IMR-90 (cell line): ENCODE results near the gene SLC25A51. TPM values are rescaled to one million over a fixed set of nuclear protein-coding genes. Genes with fewer than 3 reads are reported as not detected.

Experiments used
- ATAC-seq: fragments of 200-7000 bp; cut with Tn5 transposase; 2 replicates; pipeline ENCODE4 v1.9.1; 2020; ENCODE audit warnings: low read depth, mild to moderate bottlenecking, moderate library complexity
- BruUV-seq: library from RNA; stranded (reverse); fragments of 400-500 nt; replicated peaks from 2 replicates; lab custom pipeline; 2021; lab: Mats Ljungman, UMichigan
- CTCF ChIA-PET: fragments of 300-600 bp; formaldehyde crosslinking; extraction: SDS; loops from one replicate; lab custom pipeline; 2021; ENCODE audit warnings: antibody characterized with exemption; lab: Yijun Ruan, JAX
- POLR2A ChIA-PET: fragments of 300-600 bp; sonication (Branson Sonifier 250); formaldehyde crosslinking; loops from one replicate; lab custom pipeline; 2022; ENCODE audit warnings: antibody characterized with exemption; ENCODE audit not compliant: unreplicated experiment; lab: Charles Lee
- DNase-seq: peaks from one replicate; pipeline ENCODE4 v3.0.0; 2013
- H2AFZ ChIP-seq: replicated peaks from 2 replicates; pipeline ENCODE3; 2013; ENCODE audit warnings: low read length, mild to moderate bottlenecking; ENCODE audit not compliant: poor library complexity
- H2AK5ac ChIP-seq: 2 replicates; pipeline ENCODE4 v1.6.1; 2013; ENCODE audit warnings: low read depth, low read length, inconsistent platforms
- H2AK9ac ChIP-seq: replicated peaks from 2 replicates; pipeline ENCODE3; 2013; ENCODE audit warnings: mild to moderate bottlenecking, low read depth, low read length, moderate library complexity; ENCODE audit not compliant: poor library complexity
- H2BK120ac ChIP-seq: 2 replicates; pipeline ENCODE4 v1.6.1; 2013; ENCODE audit warnings: low read depth, low read length, inconsistent platforms
- H2BK15ac ChIP-seq: 3 replicates; pipeline ENCODE4 v1.6.1; 2013; ENCODE audit warnings: low read depth, low read length, inconsistent platforms
- H2BK20ac ChIP-seq: 2 replicates; pipeline ENCODE4 v1.6.1; 2013; ENCODE audit warnings: low read depth, mild to moderate bottlenecking, inconsistent platforms, low read length, moderate library complexity
- H2BK5ac ChIP-seq: 2 replicates; pipeline ENCODE4 v1.6.1; 2013; ENCODE audit warnings: mild to moderate bottlenecking, low read depth, low read length, inconsistent platforms; ENCODE audit not compliant: poor library complexity, severe bottlenecking
- H3K14ac ChIP-seq: replicated peaks from 2 replicates; pipeline ENCODE4 v1.6.1; 2013; ENCODE audit warnings: low read depth, low read length, inconsistent platforms
- H3K18ac ChIP-seq: 2 replicates; pipeline ENCODE4 v1.6.1; 2013; ENCODE audit warnings: low read depth, low read length, control low read depth
- H3K23ac ChIP-seq: 2 replicates; pipeline ENCODE4 v1.6.1; 2013; ENCODE audit warnings: low read depth, low read length, inconsistent platforms
- H3K27ac ChIP-seq: 2 replicates; pipeline ENCODE4 v1.5.1; 2013; ENCODE audit warnings: mild to moderate bottlenecking, control low read depth, low read length; ENCODE audit not compliant: insufficient read depth
- H3K27me3 ChIP-seq: 2 replicates; pipeline ENCODE4 v1.6.1; 2013; ENCODE audit warnings: low read length; ENCODE audit not compliant: control insufficient read depth, insufficient read depth
- H3K36me3 ChIP-seq: 2 replicates; pipeline ENCODE4 v1.6.1; 2013; ENCODE audit warnings: low read length, mixed read lengths; ENCODE audit not compliant: control insufficient read depth, insufficient read depth
- H3K4ac ChIP-seq: 2 replicates; pipeline ENCODE4 v1.6.1; 2013; ENCODE audit warnings: low read depth, low read length, inconsistent platforms
- H3K4me1 ChIP-seq: 2 replicates; pipeline ENCODE4 v1.6.1; 2013; ENCODE audit warnings: low read length, mixed read lengths; ENCODE audit not compliant: control insufficient read depth, insufficient read depth
- H3K4me2 ChIP-seq: 2 replicates; pipeline ENCODE4 v1.6.1; 2013; ENCODE audit warnings: low read depth, mild to moderate bottlenecking, control low read depth, low read length, moderate library complexity
- H3K4me3 ChIP-seq: 2 replicates; pipeline ENCODE4 v1.5.1; 2013; ENCODE audit warnings: low read depth, mild to moderate bottlenecking, control low read depth, low read length, moderate library complexity; ENCODE audit not compliant: insufficient read depth
- H3K56ac ChIP-seq: 2 replicates; pipeline ENCODE4 v1.6.1; 2013; ENCODE audit warnings: low read length, inconsistent platforms; ENCODE audit not compliant: insufficient read depth; ENCODE audit errors: extremely low read depth
- H3K79me1 ChIP-seq, 2 experiments: 2 replicates each; pipeline ENCODE4 v1.6.1; 2013; ENCODE audit warnings: low read length in 2 of 2, inconsistent platforms in 1 of 2, low read depth in 1 of 2
- H3K9ac ChIP-seq: 2 replicates; pipeline ENCODE4 v1.6.1; 2013; ENCODE audit warnings: low read depth, low read length, control low read depth
- H3K9me1 ChIP-seq: 2 replicates; pipeline ENCODE4 v1.6.1; 2013; ENCODE audit warnings: low read length, inconsistent platforms; ENCODE audit not compliant: insufficient read depth
- H3K9me3 ChIP-seq: 2 replicates; pipeline ENCODE4 v1.6.1; 2013; ENCODE audit warnings: low read length; ENCODE audit not compliant: control insufficient read depth, insufficient read depth
- H4K20me1 ChIP-seq: 2 replicates; pipeline ENCODE4 v1.6.1; 2013; ENCODE audit warnings: low read length, inconsistent platforms; ENCODE audit not compliant: insufficient read depth
- H4K5ac ChIP-seq: 2 replicates; pipeline ENCODE4 v1.6.1; 2013; ENCODE audit warnings: mild to moderate bottlenecking, low read depth, low read length, control low read depth
- H4K8ac ChIP-seq, 2 experiments: 2 replicates each; pipeline ENCODE4 v1.6.1; 2013; ENCODE audit warnings: low read depth in 2 of 2, low read length in 2 of 2, control low read depth in 1 of 2, inconsistent platforms in 1 of 2
- H4K91ac ChIP-seq: 2 replicates; pipeline ENCODE4 v1.6.1; 2013; ENCODE audit warnings: low read depth, low read length, inconsistent platforms; ENCODE audit not compliant: insufficient read depth
- BHLHE40 ChIP-seq: fragments of 150-350 bp; IDR thresholded peaks from 2 replicates; pipeline ENCODE4 v1.6.1; 2016; ENCODE audit warnings: mild to moderate bottlenecking, low read depth, low read length
- CEBPB ChIP-seq: IDR thresholded peaks from 2 replicates; pipeline ENCODE4 v1.6.1; 2012; ENCODE audit warnings: low read depth, low read length, improper control_type of control experiment
- CHD1 ChIP-seq: IDR thresholded peaks from 2 replicates; pipeline ENCODE4 v1.6.1; 2012; ENCODE audit warnings: low read depth, low read length, improper control_type of control experiment
- FOS ChIP-seq: fragments of 150-350 bp; IDR thresholded peaks from 2 replicates; pipeline ENCODE4 v1.6.1; 2016; ENCODE audit warnings: low read depth, low read length
- MAFK ChIP-seq: IDR thresholded peaks from 2 replicates; pipeline ENCODE4 v1.6.1; 2012; ENCODE audit warnings: low read depth, low read length, improper control_type of control experiment
- NFE2L2 ChIP-seq: fragments of 150-350 bp; IDR thresholded peaks from 2 replicates; pipeline ENCODE4 v1.6.1; 2016; ENCODE audit warnings: low read depth, mild to moderate bottlenecking, low read length
- POLR2A ChIP-seq: IDR thresholded peaks from 2 replicates; pipeline ENCODE4 v1.6.1; 2012; ENCODE audit warnings: mild to moderate bottlenecking, low read depth, low read length
- RAD21 ChIP-seq: IDR thresholded peaks from 2 replicates; pipeline ENCODE4 v1.6.1; 2012; ENCODE audit warnings: low read length, improper control_type of control experiment
- RFX5 ChIP-seq: IDR thresholded peaks from 2 replicates; pipeline ENCODE4 v1.8.0; 2012; ENCODE audit warnings: low read depth, mild to moderate bottlenecking, low read length, moderate library complexity
- WGBS, 2 experiments: methylation state at CpG; one replicate each; pipeline versions ENCODE4 v1.1.5 to v1.1.7; 2013; ENCODE audit warnings: missing lambda C conversion rate in 2 of 2; ENCODE audit not compliant: insufficient read length in 1 of 2; ENCODE audit errors: extremely low coverage in 2 of 2; 5-methylcytosine and 5-hydroxymethylcytosine counted together
- dilution Hi-C: fragments of 300-500 bp; cut with HindIII; formaldehyde crosslinking; loops from one replicate; pipeline ENCODE4 v1.14.3; 2018; ENCODE audit warnings: low sequenced_read_pairs; ENCODE audit not compliant: unreplicated experiment
- in situ Hi-C: fragments of 300-500 bp; cut with MboI; formaldehyde crosslinking; loops from 3 replicates; pipeline ENCODE4 v1.14.3; 2019; ENCODE audit warnings: low sequenced_read_pairs, inconsistent platforms, mixed read lengths
- intact Hi-C: fragments of 100-400 bp; cut with micrococcal nuclease; formaldehyde crosslinking; loops from 2 replicates; pipeline ENCODE4 v1.10.0; 2022
- polyA plus RNA-seq, 3 experiments: library from polyadenylated mRNA; depleted of rRNA; stranded (reverse); fragments of >200 nt; gene quantifications; 2 replicates each; pipeline ENCODE4 v1.2.3, GENCODE V29; 2012; ENCODE audit warnings: low replicate concordance in 1 of 3
- total RNA-seq: library from RNA; depleted of rRNA; stranded (reverse); fragments of >200 nt; gene quantifications from 2 replicates; pipeline ENCODE4 v1.2.3, GENCODE V29; 2012
- TF ChIP-seq, protein P1 (sequence below): fragments of 150-350 bp; IDR thresholded peaks from 2 replicates; pipeline ENCODE4 v1.6.1; 2017; ENCODE audit warnings: mild to moderate bottlenecking, antibody characterized with exemption, low read length, low read depth
- TF ChIP-seq, protein P2 (sequence below): fragments of 150-350 bp; IDR thresholded peaks from 2 replicates; pipeline ENCODE4 v1.6.1; 2016; ENCODE audit warnings: low read depth, mild to moderate bottlenecking, low read length, moderate library complexity, borderline replicate concordance

The SLC25A51 gene
- total and polyA plus RNA-seq, 2 of the 4 experiments (the other 2 are of a cell fraction) = 14.1 to 81.6 TPM

DNA sequence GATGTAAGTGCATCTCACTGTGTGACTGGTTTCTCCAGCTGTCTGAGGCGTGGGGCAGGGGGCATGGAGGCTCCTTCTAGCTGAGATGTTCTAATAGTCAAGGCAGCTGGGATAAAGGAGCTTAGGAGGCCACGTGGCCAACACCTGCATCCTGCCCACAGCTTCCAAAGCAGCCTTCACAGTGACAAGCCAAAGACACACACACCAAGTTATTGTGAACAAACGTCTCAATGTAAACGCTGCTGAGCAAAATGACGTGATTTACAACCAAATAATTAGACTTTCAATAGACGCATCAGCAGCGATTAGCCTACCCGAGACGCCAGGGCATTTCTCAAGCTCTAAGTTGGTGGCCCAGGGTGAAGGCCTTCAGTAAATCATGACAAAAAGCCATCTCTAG lies 23.2 kb upstream of the SLC25A51 start:
- H3K14ac ChIP-seq = peak overlapping the region; percentile 46
- H3K4me2 ChIP-seq = no peak overlapping the region
- H2AK9ac ChIP-seq = no peak overlapping the region
- no peak overlapping the region for H4K5ac ChIP-seq
- intact Hi-C loops = no loop called here
- H2BK20ac ChIP-seq = no peak overlapping the region
- no peak overlapping the region for H2BK15ac ChIP-seq
- peaks cover 24% of the 10 kb centered on the region for H4K20me1 ChIP-seq
- no peak overlapping the region for H3K18ac ChIP-seq
- peaks cover 26% of the 10 kb centered on the region for H3K36me3 ChIP-seq
- H3K27ac ChIP-seq = no peak overlapping the region
- no peaks in the 10 kb centered on the region for H3K27me3 ChIP-seq
- no peak overlapping the region for H4K91ac ChIP-seq
- no peak overlapping the region for H2BK5ac ChIP-seq
- WGBS, 2 experiments = 65% methylated on average over 5 of the region's 9 CpGs; no CpG with 5 or more reads in 1 of the 2 experiments
- peaks cover 75 to 90% of the 10 kb centered on the region in 2 experiments for H3K79me1 ChIP-seq
- in situ Hi-C loops = loop anchor here (10.0 kb wide), 1 partner anchor 138 kb away; the partner anchor contains the start of gene SHB
- H4K8ac ChIP-seq = peak overlapping the region in 1 of 2 experiments; percentile 12; a peak in 2 of 4 replicates
- no peaks in the 10 kb centered on the region for H3K9me3 ChIP-seq
- POLR2A ChIA-PET = no interaction called here
- peaks cover 18% of the 10 kb centered on the region for H3K4me1 ChIP-seq
- peak overlapping the region; percentile 23; the same call in 1 of the 2 replicates for H3K23ac ChIP-seq
- H2AFZ ChIP-seq = no peak overlapping the region
- no peak overlapping the region for H3K56ac ChIP-seq
- H2AK5ac ChIP-seq = peak overlapping the region; percentile 56; the same call in 1 of the 2 replicates
- no peak overlapping the region for H2BK120ac ChIP-seq
- ATAC-seq = no peak
- no peak for DNase-seq
- TF ChIP-seq RFX5 (no peak), NFE2L2 (no peak), RAD21 (no peak), CEBPB (no peak), MAFK (no peak), BHLHE40 (no peak), POLR2A (no peak), CHD1 (no peak), FOS (no peak)
- TF ChIP-seq, protein P1, sequence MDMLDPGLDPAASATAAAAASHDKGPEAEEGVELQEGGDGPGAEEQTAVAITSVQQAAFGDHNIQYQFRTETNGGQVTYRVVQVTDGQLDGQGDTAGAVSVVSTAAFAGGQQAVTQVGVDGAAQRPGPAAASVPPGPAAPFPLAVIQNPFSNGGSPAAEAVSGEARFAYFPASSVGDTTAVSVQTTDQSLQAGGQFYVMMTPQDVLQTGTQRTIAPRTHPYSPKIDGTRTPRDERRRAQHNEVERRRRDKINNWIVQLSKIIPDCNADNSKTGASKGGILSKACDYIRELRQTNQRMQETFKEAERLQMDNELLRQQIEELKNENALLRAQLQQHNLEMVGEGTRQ = no peak; the same call in 1 of the 2 replicates
- TF ChIP-seq, protein P2, sequence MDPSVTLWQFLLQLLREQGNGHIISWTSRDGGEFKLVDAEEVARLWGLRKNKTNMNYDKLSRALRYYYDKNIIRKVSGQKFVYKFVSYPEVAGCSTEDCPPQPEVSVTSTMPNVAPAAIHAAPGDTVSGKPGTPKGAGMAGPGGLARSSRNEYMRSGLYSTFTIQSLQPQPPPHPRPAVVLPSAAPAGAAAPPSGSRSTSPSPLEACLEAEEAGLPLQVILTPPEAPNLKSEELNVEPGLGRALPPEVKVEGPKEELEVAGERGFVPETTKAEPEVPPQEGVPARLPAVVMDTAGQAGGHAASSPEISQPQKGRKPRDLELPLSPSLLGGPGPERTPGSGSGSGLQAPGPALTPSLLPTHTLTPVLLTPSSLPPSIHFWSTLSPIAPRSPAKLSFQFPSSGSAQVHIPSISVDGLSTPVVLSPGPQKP = no peak
- H3K9me1 ChIP-seq = peaks cover 30% of the 10 kb centered on the region
- CTCF ChIA-PET = no interaction called here
- dilution Hi-C loops = loop anchor here (25.0 kb wide), 1 partner anchor 135 kb away; the partner anchor contains the start of gene SHB
- BruUV-seq = no TSS peak
- H3K9ac ChIP-seq = no peak overlapping the region
- no peak overlapping the region for H3K4me3 ChIP-seq
- peak overlapping the region; percentile 46; the same call in 1 of the 2 replicates for H3K4ac ChIP-seq
